NCI-H2227 (cell line): Measurements from ENCODE around the gene TMCO1.
A peak's percentile ranks its signal among the peaks of the same experiment; 100 is the strongest.
"Not testable (repeated sequence)": the region's sequence is repeated elsewhere in the genome, so short reads cannot be mapped to it uniquely, and the experiment has no call there.

Experiments
- DNase-seq: peaks from one replicate; lab custom pipeline; 2025; ENCODE audit not compliant: unreplicated experiment; lab: John Stamatoyannopoulos, UW

TMCO1 gene

GRCh38 chr1:165747632-165748447, 20.8 kb downstream of the TMCO1 start:
- no peak for DNase-seq

GRCh38 chr1:165744913-165745312, 23.8 kb downstream of the TMCO1 start:
- DNase-seq = not testable (repeated sequence)

DNA sequence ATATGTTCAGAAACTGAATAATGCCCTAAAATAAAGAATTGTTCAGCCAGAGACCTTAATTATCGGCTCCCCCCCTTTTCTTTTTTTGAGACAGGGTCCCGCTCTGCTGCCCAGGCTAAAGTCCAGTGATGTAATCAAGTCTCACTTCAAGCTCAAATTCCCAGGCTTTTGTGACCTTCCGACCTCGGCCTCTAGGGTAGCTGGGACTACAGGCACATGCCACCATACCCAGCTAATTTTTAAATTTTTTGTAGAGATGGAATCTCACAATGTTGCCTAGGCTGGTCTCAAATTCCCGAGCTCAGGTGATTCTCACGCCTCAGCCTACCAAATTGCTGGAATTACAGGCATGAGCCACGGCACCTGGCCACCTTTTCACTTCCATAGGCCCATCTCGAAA, 26.5 kb downstream of the TMCO1 start:
- DNase-seq = no peak

- no peak for DNase-seq
Observed at GRCh38 chr1:165738794-165739193, 29.9 kb downstream of the TMCO1 start.

GRCh38 chr1:165737196-165737595, 31.5 kb downstream of the TMCO1 start:
- no peak for DNase-seq

DNA sequence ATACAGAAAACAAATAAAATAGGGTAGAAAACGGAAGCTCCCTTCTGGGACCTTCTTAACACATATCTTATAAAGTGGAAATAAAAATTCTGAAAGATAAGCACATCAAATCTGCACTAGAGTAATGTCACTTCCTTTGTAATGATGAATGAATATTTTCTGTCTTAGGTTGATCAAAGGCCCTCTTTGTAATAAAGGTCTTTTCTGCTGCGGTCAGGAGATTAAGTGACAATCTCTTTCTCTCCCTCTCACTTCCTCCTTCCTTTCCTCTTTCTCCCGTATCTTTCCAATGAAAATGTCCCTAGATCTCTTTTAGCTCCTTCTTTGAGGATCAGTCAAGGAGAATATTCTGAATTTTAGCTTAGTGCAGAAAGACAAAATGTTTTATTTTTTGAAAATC, 33.8 kb downstream of the TMCO1 start:
- DNase-seq = no peak

GRCh38 chr1:165726841-165727240, 41.8 kb downstream of the TMCO1 start:
- no peak for DNase-seq

- DNase-seq = no peak
Observed at GRCh38 chr1:165726169-165726568, 42.5 kb downstream of the TMCO1 start.

GRCh38 chr1:165717918-165718515, 50.7 kb downstream of the TMCO1 start:
- DNase-seq = peak; percentile 52

DNA sequence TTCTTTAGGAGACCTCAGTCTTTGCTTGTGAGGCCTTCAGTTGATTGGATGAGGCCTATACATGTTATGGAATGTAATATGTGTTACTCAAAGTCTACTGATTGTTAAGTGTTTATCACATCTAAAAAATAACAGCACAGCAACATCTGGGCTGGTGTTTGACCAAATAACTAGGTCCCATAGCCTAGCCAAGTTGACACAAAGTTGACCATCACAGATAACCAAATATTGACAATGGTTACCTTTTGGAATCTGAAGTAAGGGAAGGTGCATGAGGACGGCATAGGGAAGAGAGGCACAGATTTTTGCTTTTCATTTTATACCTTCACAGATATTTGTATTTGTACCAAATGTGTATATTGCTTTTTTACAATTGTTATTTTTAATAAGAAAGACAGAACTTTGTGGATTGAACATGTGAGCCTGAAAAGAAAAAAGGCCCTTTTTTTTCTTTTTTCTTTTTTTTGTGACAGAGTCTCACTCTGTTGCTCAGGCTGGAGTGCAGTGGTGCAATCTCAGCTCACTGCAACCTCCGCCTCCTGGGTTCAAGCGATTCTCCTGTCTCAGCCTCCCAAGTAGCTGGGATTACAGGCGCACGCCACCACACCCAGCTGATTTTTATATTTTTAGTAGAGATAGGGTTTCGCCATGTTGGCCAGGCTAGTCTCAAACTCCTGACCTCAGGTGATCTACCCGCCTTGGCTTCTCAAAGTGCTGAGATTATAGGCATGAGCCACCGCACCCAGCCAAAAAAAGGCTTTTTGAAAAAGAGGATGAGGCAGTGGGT, 52.2 kb downstream of the TMCO1 start:
- DNase-seq = not testable (repeated sequence)

GRCh38 chr1:165712764-165713163, 55.9 kb downstream of the TMCO1 start:
- DNase-seq = no peak

- DNase-seq = no peak
Observed at GRCh38 chr1:165707984-165708706, 60.5 kb downstream of the TMCO1 start.

- DNase-seq = no peak
Observed at GRCh38 chr1:165703648-165704047, 65.0 kb downstream of the TMCO1 start.

GRCh38 chr1:165701922-165702321, 66.7 kb downstream of the TMCO1 start:
- DNase-seq = not testable (repeated sequence)

DNA sequence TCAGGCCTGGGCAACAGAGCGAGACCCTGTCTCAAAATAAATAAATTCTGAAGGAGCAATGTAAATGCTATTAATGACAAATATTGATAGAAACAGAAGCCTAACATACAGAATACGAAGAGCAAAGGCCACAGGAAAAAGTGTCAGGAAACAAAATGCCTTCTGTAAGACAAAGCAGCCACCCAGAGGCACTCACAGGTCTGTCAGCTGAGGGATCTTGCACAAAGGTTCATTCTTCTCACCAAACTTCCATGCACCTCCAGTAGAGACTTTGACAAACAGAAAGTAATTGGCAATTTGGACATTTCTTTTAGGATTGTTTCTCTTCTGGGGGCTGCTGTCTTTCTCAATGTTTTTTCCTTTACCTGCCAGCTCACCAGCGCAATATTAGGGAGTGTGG, 69.1 kb downstream of the TMCO1 start:
- DNase-seq = no peak

GRCh38 chr1:165698761-165699052, 70.0 kb downstream of the TMCO1 start:
- no peak for DNase-seq

DNA sequence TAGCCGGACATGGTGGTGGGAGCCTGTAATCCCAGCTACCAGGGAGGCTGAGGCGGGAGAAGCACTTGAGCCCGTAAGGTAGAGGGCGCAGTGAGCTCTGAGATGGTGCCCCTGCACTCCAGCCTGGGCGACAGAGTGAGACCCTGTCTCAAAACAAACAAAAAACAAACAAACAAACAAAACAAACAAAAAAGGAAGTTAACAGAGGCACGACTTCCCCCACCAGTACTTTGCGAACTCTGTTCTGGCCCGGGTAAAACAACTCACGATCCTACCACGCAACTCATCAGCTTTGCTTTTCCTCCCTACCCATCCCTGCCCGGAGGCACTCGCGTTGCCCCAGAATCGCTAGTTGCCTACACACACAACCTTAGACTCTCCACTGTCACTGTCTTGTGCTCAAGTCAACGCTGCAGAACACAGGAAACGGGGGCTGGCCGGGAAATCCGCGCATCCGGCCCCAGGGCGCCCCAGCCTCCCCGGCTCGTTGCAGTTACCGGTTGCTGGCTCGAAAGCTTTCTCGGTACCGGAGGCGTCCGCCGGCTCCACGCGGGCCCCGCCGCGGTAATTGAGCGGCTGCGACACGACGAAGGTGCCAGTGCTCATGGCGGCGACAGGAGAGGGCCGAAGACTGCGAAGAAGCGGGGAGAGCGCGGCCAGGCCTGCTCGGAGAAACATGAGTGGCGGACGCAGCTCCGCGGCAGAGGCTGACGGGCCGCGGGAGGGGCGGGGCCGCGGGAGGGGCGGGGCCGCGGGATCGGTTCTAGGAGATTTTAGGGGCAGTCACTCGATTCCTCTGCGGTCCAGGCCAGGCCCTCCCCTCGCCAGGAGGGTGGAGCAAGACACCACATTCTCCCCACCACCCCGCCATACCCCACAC, 70.5 kb downstream of the TMCO1 start, which contains the start of gene ALDH9A1:
Gene ALDH9A1 (minus strand): TSS at position 682 of the 880 bp plus-strand sequence. CDS start 4 bp downstream, at position 678.
- DNase-seq = peak; percentile 94

GRCh38 chr1:165697491-165697880, 71.2 kb downstream of the TMCO1 start:
- no peak for DNase-seq

- no peak for DNase-seq
Observed at GRCh38 chr1:165696625-165697100, 72.0 kb downstream of the TMCO1 start.

- DNase-seq = no peak
Observed at GRCh38 chr1:165695031-165695430, 73.6 kb downstream of the TMCO1 start.
